Kidney (tissue), 22 donors: ENCODE results near the gene RAB3B. TPM values are rescaled to one million over a fixed set of nuclear protein-coding genes. Genes with fewer than 3 reads are reported as not detected.

ENCODE experiments used
- DNase-seq, 5 donors: peaks; one replicate each; pipeline ENCODE4 v3.0.0-alpha.2; 2013 to 2020
- FAIRE-seq: peaks from 2 replicates; lab custom pipeline; 2012; peaks lifted over from hg19 to GRCh38; lab: Jason Lieb, UNC
- H3K27ac ChIP-seq, 2 donors: one replicate each; pipeline ENCODE4 v1.7.0; 2013; ENCODE audit warnings: low read depth in 2 of 2, low read length in 2 of 2, inconsistent platforms in 1 of 2
- H3K27me3 ChIP-seq: one replicate; pipeline ENCODE4 v1.7.1; 2013; ENCODE audit warnings: low read length, inconsistent platforms; ENCODE audit not compliant: control insufficient read depth, insufficient read depth
- H3K36me3 ChIP-seq, 3 donors: one replicate each; pipeline versions ENCODE4 v1.7.0 to v1.7.1; 2013; ENCODE audit warnings: low read length in 3 of 3, control low read depth in 1 of 3, inconsistent platforms in 1 of 3; ENCODE audit not compliant: insufficient read depth in 3 of 3, control insufficient read depth in 2 of 3
- H3K4me1 ChIP-seq, 3 donors: one replicate each; pipeline versions ENCODE4 v1.7.0 to v1.7.1; 2013; ENCODE audit warnings: low read length in 3 of 3, inconsistent platforms in 1 of 3, low read depth in 1 of 3; ENCODE audit not compliant: control insufficient read depth in 2 of 3, insufficient read depth in 2 of 3
- H3K4me3 ChIP-seq, 3 donors: one replicate each; pipeline versions ENCODE4 v1.7.0 to v1.8.1; 2013; ENCODE audit warnings: low read length in 3 of 3, control low read depth in 1 of 3, inconsistent platforms in 1 of 3
- H3K9ac ChIP-seq, 3 donors: one replicate each; pipeline versions ENCODE4 v1.7.0 to v1.7.1; 2013; ENCODE audit warnings: low read length in 3 of 3, control low read depth in 1 of 3, inconsistent platforms in 1 of 3
- H3K9me3 ChIP-seq, 3 donors: one replicate each; pipeline versions ENCODE4 v1.7.0 to v1.7.1; 2013; ENCODE audit warnings: low read length in 3 of 3, control low read depth in 1 of 3, inconsistent platforms in 1 of 3; ENCODE audit not compliant: control insufficient read depth in 2 of 3, insufficient read depth in 1 of 3
- CTCF ChIP-seq: IDR thresholded peaks from 3 replicates; pipeline ENCODE4 v1.5.1; 2012; ENCODE audit warnings: mild to moderate bottlenecking, moderate library complexity, borderline replicate concordance; ENCODE audit not compliant: insufficient read depth; ENCODE audit errors: extremely low read depth
- intact Hi-C: fragments of 100-400 bp; cut with DNase I; formaldehyde crosslinking; loops from one replicate; pipeline ENCODE4 v1.11.1; 2022
- long read RNA-seq, 10 donors: library from polyadenylated mRNA in 1 of 10; unstranded in 1 of 10; transcript quantifications; one replicate each; pipeline ENCODE4 v2.0.0 and lab custom pipeline, GENCODE V29; 2021 to 2026
- polyA plus RNA-seq: library from polyadenylated mRNA; stranded (reverse); fragments of 350-450 nt; fragmentation: Illumina TruSeq; extraction: RNeasy Lipid Tissue Mini Kit (QIAGEN cat#74804); gene quantifications from one replicate; pipeline ENCODE4 v1.2.3, GENCODE V29; 2014; ENCODE audit warnings: low read depth, low replicate concordance; ENCODE audit not compliant: insufficient read depth
- total RNA-seq: library from RNA; stranded (reverse); fragmentation: NEBNext Ultra II Directional; extraction: Animal tissue kit (Norgen Biotek cat#: 25700); gene quantifications from one replicate; pipeline ENCODE4 v1.2.1, GENCODE V29; 2021
- donor health status: control.
- donor health status: control.
- donor health status: control.
- donor health status: control.
- donor health status: control.
- donor health status: DM: yes; HTN: yes; CAD: no.
- donor health status: Normal renal cell carcinoma (clear cell type).

RAB3B gene
- total RNA-seq: 0.72 TPM
- 0.60 TPM for polyA plus RNA-seq
- long read RNA-seq, donor 1: 0 reads
- long read RNA-seq, donor 2: 0 reads
- long read RNA-seq, donor 3, full-length matches to known transcripts: 1 of 1 reads
- long read RNA-seq, donor 3, partial matches to known transcripts: 0 of 1 reads
- long read RNA-seq, donor 3, other reads (novel, unspliced or antisense): 0 of 1 reads
- long read RNA-seq, donor 4: 0 reads
- long read RNA-seq, donor 5: 0 reads
- long read RNA-seq, donor 6, full-length matches to known transcripts: 2 of 2 reads
- long read RNA-seq, donor 6, partial matches to known transcripts: 0 of 2 reads
- long read RNA-seq, donor 6, other reads (novel, unspliced or antisense): 0 of 2 reads
- long read RNA-seq, donor 7, full-length matches to known transcripts: 1 of 1 reads
- long read RNA-seq, donor 7, partial matches to known transcripts: 0 of 1 reads
- long read RNA-seq, donor 7, other reads (novel, unspliced or antisense): 0 of 1 reads
- long read RNA-seq, donor 8, full-length matches to known transcripts: 2 of 2 reads
- long read RNA-seq, donor 8, partial matches to known transcripts: 0 of 2 reads
- long read RNA-seq, donor 8, other reads (novel, unspliced or antisense): 0 of 2 reads
- long read RNA-seq, donor 9: 0 reads
- long read RNA-seq, donor 10, full-length matches to known transcripts: 1 of 1 reads
- long read RNA-seq, donor 10, partial matches to known transcripts: 0 of 1 reads
- long read RNA-seq, donor 10, other reads (novel, unspliced or antisense): 0 of 1 reads

GRCh38 chr1:51990478-51990965, at the start of gene RAB3B:
Gene RAB3B, minus strand, starts transcription at chr1:51990700. Its CDS starts 13,583 bp downstream, at chr1:51977117.
- intact Hi-C loops: no loop called here
- peak; percentile 83 to 94 (median 90) for DNase-seq
- H3K9ac ChIP-seq: no peak within 1 kb of the TSS

GRCh38 chr1:52037909-52038308, 47.4 kb upstream of the RAB3B start:
- Histone ChIP-seq H3K4me1 (no peaks in the 10 kb centered on the region), H3K4me3 (no peak overlapping the region), H3K9me3 (no peaks in the 10 kb centered on the region), H3K36me3 (peaks cover 0 to 2% (median 0%) of the 10 kb centered on the region in 3 donors), H3K27me3 (no peaks in the 10 kb centered on the region), H3K9ac (no peak overlapping the region), H3K27ac (no peak overlapping the region)
- FAIRE-seq (no peak), DNase-seq (no peak)
- intact Hi-C loops: no loop called here
- no peak for TF ChIP-seq CTCF

More at GRCh38 chr1:51990478-51990965, at the start of gene RAB3B:
- FAIRE-seq: no peak
- TF ChIP-seq CTCF: no peak
- peaks cover 3% of the 10 kb centered on the region for H3K27me3 ChIP-seq
- no peaks in the 10 kb centered on the region for H3K9me3 ChIP-seq
- H3K36me3 ChIP-seq: no peaks in the 10 kb centered on the region
- H3K4me3 ChIP-seq: peak within 1 kb of the TSS in 1 of 3 donors; percentile 7
- no peak within 1 kb of the TSS for H3K27ac ChIP-seq
- no peaks in the 10 kb centered on the region for H3K4me1 ChIP-seq

- H3K27me3 ChIP-seq: no peaks in the 10 kb centered on the region
- peaks cover under 1 to 4% (median 2%) of the 10 kb centered on the region in 3 donors for H3K4me1 ChIP-seq
- no peak overlapping the region for H3K4me3 ChIP-seq
- H3K27ac ChIP-seq: no peak overlapping the region
- no peak for TF ChIP-seq CTCF
- FAIRE-seq (no peak), DNase-seq (no peak)
- intact Hi-C loops: no loop called here
- no peaks in the 10 kb centered on the region for H3K9me3 ChIP-seq
- H3K9ac ChIP-seq: no peak overlapping the region
- peaks cover 0 to 2% (median 0%) of the 10 kb centered on the region in 3 donors for H3K36me3 ChIP-seq
These were observed 46.9 kb upstream of the RAB3B start for GRCh38 chr1:52037402-52037814.
